ENCODE measurements around the gene DNAJC7. TPM values are rescaled to one million over a fixed set of nuclear protein-coding genes. Genes with fewer than 3 reads are reported as not detected.
"Not testable (repeated sequence)": the region's sequence is repeated elsewhere in the genome, so short reads cannot be mapped to it uniquely, and the experiment has no call there.

Gene DNAJC7
- total RNA-seq, 6 donors from 2014 or later = 53.2 to 109 (median 73.5) TPM

GRCh38 chr17:42025191-42025579 lies 7.9 kb upstream of the DNAJC7 start:
- ATAC-seq (ENCODE audit: low FRiP score in 2 of 2) = peak; percentile 1
- H3K27ac ChIP-seq = peak overlapping the region; percentile 76 to 85 (median 83)

GRCh38 chr17:42023524-42024349 lies 6.5 kb upstream of the DNAJC7 start:
- TF ChIP-seq POLR2AphosphoS5 (IDR thresholded peaks at IDR 0.05) (no peak), CTCF (IDR thresholded peaks at IDR 0.05) (no peak), POLR2A (IDR thresholded peaks at IDR 0.05) (peak in 1 of 4 donors; percentile 16)
- Histone ChIP-seq H3K4me3 (no peak overlapping the region), H3K4me1 (peaks cover 34 to 47% (median 43%) of the 10 kb centered on the region in 4 donors), H3K36me3 (peaks cover 0 to 27% (median 24%) of the 10 kb centered on the region in 4 donors), H3K27ac (peak overlapping the region; percentile 76 to 85 (median 83)), H3K27me3 (no peaks in the 10 kb centered on the region), H3K9me3 (no peaks in the 10 kb centered on the region)
- ATAC-seq (ENCODE audit: low FRiP score in 2 of 2) (peak in 1 of 2 donors; percentile 44), DNase-seq (peak; percentile 54 to 86)
- 45 to 78% methylated on average over 15 of the region's 15 CpGs for WGBS, 2 donors

More at GRCh38 chr17:42025191-42025579, 7.9 kb upstream of the DNAJC7 start:
- Histone ChIP-seq H3K27me3 (no peaks in the 10 kb centered on the region), H3K4me3 (no peak overlapping the region), H3K36me3 (peaks cover 0 to 27% (median 24%) of the 10 kb centered on the region in 4 donors), H3K4me1 (peaks cover 29 to 41% (median 38%) of the 10 kb centered on the region in 4 donors), H3K9me3 (no peaks in the 10 kb centered on the region)
- 59 to 81% methylated on average over 8 of the region's 8 CpGs for WGBS, 2 donors
- TF ChIP-seq EP300 (IDR thresholded peaks at IDR 0.05) (no peak), POLR2AphosphoS5 (IDR thresholded peaks at IDR 0.05) (no peak), POLR2A (IDR thresholded peaks at IDR 0.05) (peak in 1 of 4 donors; percentile 2), CTCF (IDR thresholded peaks at IDR 0.05) (no peak)
- DNase-seq = no peak

- Histone ChIP-seq H3K36me3 (peaks cover 0 to 27% (median 24%) of the 10 kb centered on the region in 4 donors), H3K27ac (peak overlapping the region in 2 of 4 donors; percentile 91 to 95), H3K4me1 (peaks cover 45 to 64% (median 57%) of the 10 kb centered on the region in 4 donors), H3K4me3 (peak overlapping the region; percentile 70 to 88 (median 83))
- H3K27me3 ChIP-seq; H3K9me3 ChIP-seq; DNase-seq; ATAC-seq (ENCODE audit: low FRiP score in 2 of 2): not testable (repeated sequence)
- 66 to 83% methylated on average over 8 of the region's 8 CpGs for WGBS, 2 donors
Observed at GRCh38 chr17:42020845-42021244, 3.6 kb upstream of the DNAJC7 start.

- TF ChIP-seq EP300 (IDR thresholded peaks at IDR 0.05) = peak in 1 of 4 donors; percentile 20
- peak; percentile 94 to 98 (median 96) for TF ChIP-seq CTCF (IDR thresholded peaks at IDR 0.05)
- TF ChIP-seq POLR2A (IDR thresholded peaks at IDR 0.05) = peak in 2 of 4 donors; percentile 58 to 79
- TF ChIP-seq POLR2AphosphoS5 (IDR thresholded peaks at IDR 0.05) = peak; percentile 78 to 88
Observed at GRCh38 chr17:42019509-42020404, 2.5 kb upstream of the DNAJC7 start, which contains the start of gene NKIRAS2. Gene NKIRAS2, plus strand, starts transcription at chr17:42020090. Its CDS starts 1,488 bp downstream, at chr17:42021578.

More at GRCh38 chr17:42019509-42020404, 2.5 kb upstream of the DNAJC7 start, which contains the start of gene NKIRAS2:
- no peaks in the 10 kb centered on the region for H3K9me3 ChIP-seq
- DNase-seq (peak; percentile 98 to 99), ATAC-seq (ENCODE audit: low FRiP score in 2 of 2) (peak; percentile 90)
- H3K36me3 ChIP-seq = peaks cover 0 to 27% (median 24%) of the 10 kb centered on the region in 4 donors
- H3K27ac ChIP-seq = peak within 1 kb of the TSS; percentile 83 to 95 (median 91)
- H3K4me1 ChIP-seq = peaks cover 46 to 65% (median 60%) of the 10 kb centered on the region in 4 donors
- WGBS, 2 donors = 12 to 50% methylated on average over 6 to 29 of the region's 49 CpGs
- H3K27me3 ChIP-seq = no peaks in the 10 kb centered on the region
- H3K4me3 ChIP-seq = peak within 1 kb of the TSS; percentile 70 to 88 (median 83)

All from upper lobe of left lung (tissue), 6 donors.